NB4 (cell line): ENCODE measurements around the gene TCHHL1.

ENCODE experiments used
- CTCF ChIP-seq: IDR thresholded peaks from one replicate; pipeline ENCODE4 v1.5.1; 2012; ENCODE audit warnings: low read depth, low read length
- MAX ChIP-seq: IDR thresholded peaks from 2 replicates; pipeline ENCODE4 v1.6.1; 2011; ENCODE audit warnings: low read depth, low read length

GRCh38 chr1:152039461-152039860 lies 49.4 kb downstream of the TCHHL1 start:
- no peak for TF ChIP-seq MAX
- TF ChIP-seq CTCF = no peak
